SK-N-SH treated with all-trans-retinoic acid at 6 μM for 48 hours (cell line): ENCODE measurements around the gene DLG2.

Source experiments
- CREB5 ChIP-seq: fragments of 250-450 bp; sonication (Bioruptor Pico); IDR thresholded peaks from 2 replicates; pipeline ENCODE4 v1.5.1; 2020; ENCODE audit warnings: low read depth, mild to moderate bottlenecking, moderate library complexity
- OSR1 ChIP-seq: fragments of 250-450 bp; sonication (Bioruptor Pico); IDR thresholded peaks from 2 replicates; pipeline ENCODE4 v1.8.0; 2022; ENCODE audit warnings: moderate library complexity, mild to moderate bottlenecking, inconsistent platforms
- PATZ1 ChIP-seq: fragments of 250-450 bp; sonication (Bioruptor Pico); IDR thresholded peaks from 2 replicates; pipeline ENCODE4 v1.8.0; 2020; ENCODE audit warnings: mild to moderate bottlenecking, moderate library complexity, borderline replicate concordance
- RARB ChIP-seq: fragments of 250-450 bp; sonication (Bioruptor Pico); IDR thresholded peaks from 2 replicates; pipeline ENCODE4 v1.8.0; 2021; ENCODE audit warnings: mild to moderate bottlenecking, moderate library complexity
- ZC3H10 ChIP-seq: fragments of 250-450 bp; sonication (Bioruptor Pico); IDR thresholded peaks from 2 replicates; pipeline ENCODE4 v1.5.1; 2021; ENCODE audit warnings: mild to moderate bottlenecking, moderate library complexity

GRCh38 chr11:83663988-83664387 lies 1963.2 kb downstream of the DLG2 start:
- TF ChIP-seq RARB (CRISPR knock-in tag) (no peak), OSR1 (CRISPR knock-in tag) (no peak), PATZ1 (CRISPR knock-in tag) (no peak), ZC3H10 (no peak), CREB5 (CRISPR knock-in tag) (no peak)
